ENCODE results near the gene CSRNP3. TPM values are rescaled to one million over a fixed set of nuclear protein-coding genes. Genes with fewer than 3 reads are reported as not detected.

Gene CSRNP3
- total and polyA plus RNA-seq, 10 donors, result 0.30 to 7.4 (median 3.4) TPM

DNA sequence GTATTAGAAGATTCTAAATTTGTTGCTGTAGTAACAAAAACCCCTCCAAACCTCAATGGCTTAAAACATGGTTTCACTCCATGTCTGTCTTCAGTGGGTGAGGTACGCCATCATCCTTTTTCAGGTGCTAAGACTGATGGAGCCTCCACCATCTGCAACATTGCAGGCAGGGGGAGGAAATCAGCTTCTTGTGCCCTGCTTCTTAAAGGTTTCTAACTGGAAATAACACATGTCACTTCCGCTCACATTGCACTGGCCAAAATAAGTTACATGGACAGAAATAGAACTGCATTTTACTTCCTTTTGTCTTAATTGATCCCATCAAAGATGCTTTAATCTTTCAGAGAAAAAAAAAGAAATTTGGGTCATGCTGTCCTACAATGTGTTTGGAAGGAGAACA is 230.4 kb downstream of the CSRNP3 start:
- peak overlapping the region in 3 of 8 donors; percentile 4 to 48 (median 6) for H3K27ac ChIP-seq
- no peak for DNase-seq
- no peak overlapping the region for H3K4me3 ChIP-seq
- intact Hi-C loops (cut with DNase I; ENCODE audit: low total_unique reads), result loop anchor here (10.0 kb wide), 1 partner anchor 295 kb away; no protein-coding TSS in a partner anchor
- WGBS, 5 donors, result 65 to 80% (median 78%) methylated on average over 2 of the region's 2 CpGs
- TF ChIP-seq, protein P1, sequence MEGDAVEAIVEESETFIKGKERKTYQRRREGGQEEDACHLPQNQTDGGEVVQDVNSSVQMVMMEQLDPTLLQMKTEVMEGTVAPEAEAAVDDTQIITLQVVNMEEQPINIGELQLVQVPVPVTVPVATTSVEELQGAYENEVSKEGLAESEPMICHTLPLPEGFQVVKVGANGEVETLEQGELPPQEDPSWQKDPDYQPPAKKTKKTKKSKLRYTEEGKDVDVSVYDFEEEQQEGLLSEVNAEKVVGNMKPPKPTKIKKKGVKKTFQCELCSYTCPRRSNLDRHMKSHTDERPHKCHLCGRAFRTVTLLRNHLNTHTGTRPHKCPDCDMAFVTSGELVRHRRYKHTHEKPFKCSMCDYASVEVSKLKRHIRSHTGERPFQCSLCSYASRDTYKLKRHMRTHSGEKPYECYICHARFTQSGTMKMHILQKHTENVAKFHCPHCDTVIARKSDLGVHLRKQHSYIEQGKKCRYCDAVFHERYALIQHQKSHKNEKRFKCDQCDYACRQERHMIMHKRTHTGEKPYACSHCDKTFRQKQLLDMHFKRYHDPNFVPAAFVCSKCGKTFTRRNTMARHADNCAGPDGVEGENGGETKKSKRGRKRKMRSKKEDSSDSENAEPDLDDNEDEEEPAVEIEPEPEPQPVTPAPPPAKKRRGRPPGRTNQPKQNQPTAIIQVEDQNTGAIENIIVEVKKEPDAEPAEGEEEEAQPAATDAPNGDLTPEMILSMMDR (IDR thresholded peaks at IDR 0.05 in 8 of 11, conservative IDR thresholded peaks at IDR 0.05 in 3 of 11), result no peak
- TF ChIP-seq POLR2AphosphoS5 (IDR thresholded peaks at IDR 0.05), result no peak
- TF ChIP-seq POLR2A (IDR thresholded peaks at IDR 0.05), result no peak
- no peaks in the 10 kb centered on the region for H3K9me3 ChIP-seq
- H3K36me3 ChIP-seq, result no peaks in the 10 kb centered on the region
- H3K4me1 ChIP-seq, result peaks cover 0 to 5% (median 0%) of the 10 kb centered on the region in 6 donors
- no peaks in the 10 kb centered on the region for H3K27me3 ChIP-seq (replicated peaks in 1 of 7)

DNA sequence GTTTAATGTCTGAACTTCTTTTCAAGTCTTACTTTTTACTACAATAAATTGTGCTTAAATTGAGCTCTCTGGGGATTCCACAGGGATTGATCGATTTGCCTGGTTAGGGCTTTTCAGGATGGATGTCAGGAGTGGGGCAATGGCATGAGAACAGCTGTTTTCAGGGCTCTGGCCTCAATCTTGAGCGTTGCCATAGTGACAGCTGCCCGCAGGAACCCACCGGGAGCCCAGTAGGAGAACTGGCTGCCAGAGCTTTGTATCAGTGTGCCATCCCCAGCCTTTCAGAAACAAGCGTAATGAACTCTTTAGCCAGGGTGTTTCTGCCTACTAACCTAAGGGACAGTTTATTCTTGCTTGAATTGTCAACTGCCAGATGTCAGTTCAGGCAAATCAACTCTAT is 231.0 kb downstream of the CSRNP3 start:
- H3K27ac ChIP-seq, result peak overlapping the region in 6 of 8 donors; percentile 4 to 59 (median 45)
- intact Hi-C loops (cut with DNase I; ENCODE audit: low total_unique reads), result no loop called here
- no peaks in the 10 kb centered on the region for H3K27me3 ChIP-seq (replicated peaks in 1 of 7)
- TF ChIP-seq POLR2AphosphoS5 (IDR thresholded peaks at IDR 0.05) (no peak), POLR2A (IDR thresholded peaks at IDR 0.05) (no peak)
- TF ChIP-seq, protein P1 (IDR thresholded peaks at IDR 0.05 in 8 of 11, conservative IDR thresholded peaks at IDR 0.05 in 3 of 11), result no peak
- H3K36me3 ChIP-seq, result no peaks in the 10 kb centered on the region
- peaks cover 0 to 5% (median 0%) of the 10 kb centered on the region in 6 donors for H3K4me1 ChIP-seq
- no peak for DNase-seq
- WGBS, 5 donors, result 77 to 88% (median 79%) methylated on average over 5 of the region's 5 CpGs
- H3K4me3 ChIP-seq, result no peak overlapping the region
- no peaks in the 10 kb centered on the region for H3K9me3 ChIP-seq

DNA sequence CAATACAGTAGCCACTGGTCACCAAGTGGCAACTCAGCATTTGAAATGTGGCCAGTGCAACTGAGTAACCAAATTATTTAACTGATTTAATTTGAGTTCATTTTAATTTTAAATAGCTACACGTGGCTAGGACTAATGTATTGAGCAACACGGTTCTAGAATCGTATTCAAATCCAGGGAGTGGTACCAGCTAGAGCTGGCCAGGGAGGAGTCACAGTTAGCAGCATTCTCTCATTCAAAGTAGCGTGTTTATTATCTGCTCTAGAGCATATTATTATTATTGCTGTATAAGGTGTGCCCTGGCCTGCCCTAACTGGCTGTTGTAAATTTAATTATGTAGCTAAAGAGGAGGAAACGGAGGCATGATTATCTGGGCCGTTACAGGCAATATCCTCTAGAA is 231.6 kb downstream of the CSRNP3 start:
- Histone ChIP-seq H3K36me3 (no peaks in the 10 kb centered on the region), H3K27ac (peak overlapping the region in 1 of 8 donors; percentile 48), H3K4me3 (no peak overlapping the region), H3K9me3 (no peaks in the 10 kb centered on the region), H3K4me1 (peaks cover 0 to 5% (median 0%) of the 10 kb centered on the region in 6 donors), H3K27me3 (replicated peaks in 1 of 7) (no peaks in the 10 kb centered on the region)
- WGBS, 5 donors, result 74 to 82% (median 81%) methylated on average over 6 of the region's 6 CpGs
- intact Hi-C loops (cut with DNase I; ENCODE audit: low total_unique reads), result no loop called here
- TF ChIP-seq, protein P1 (IDR thresholded peaks at IDR 0.05 in 8 of 11, conservative IDR thresholded peaks at IDR 0.05 in 3 of 11), result no peak
- no peak for TF ChIP-seq POLR2AphosphoS5 (IDR thresholded peaks at IDR 0.05)
- no peak for TF ChIP-seq POLR2A (IDR thresholded peaks at IDR 0.05)
- no peak for DNase-seq

DNA sequence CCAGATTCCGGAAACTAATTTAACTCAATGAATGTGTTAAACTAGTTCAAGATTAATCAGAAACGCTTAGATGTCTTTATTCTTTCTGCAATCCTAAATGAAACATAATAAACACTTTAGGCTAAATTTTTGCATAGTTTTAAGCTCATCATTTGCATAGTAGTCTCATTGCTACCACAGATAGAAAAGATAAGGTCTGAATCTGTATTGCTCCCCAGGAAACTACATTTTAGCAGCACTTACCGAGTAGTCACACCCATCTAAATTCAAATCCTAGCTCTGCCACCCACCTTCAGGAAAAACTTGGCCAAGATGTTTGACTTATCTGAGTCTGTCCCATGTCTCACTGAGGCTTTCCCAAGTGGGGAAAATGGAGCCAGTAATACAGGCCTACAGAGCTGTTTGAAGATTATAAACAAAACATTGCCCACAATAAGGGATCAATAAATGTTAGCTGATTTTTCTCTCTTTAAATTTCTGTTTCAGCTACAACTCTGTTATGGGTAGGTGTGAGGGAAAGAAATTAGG is 237.5 kb downstream of the CSRNP3 start:
- Histone ChIP-seq H3K27ac (no peak overlapping the region), H3K4me3 (no peak overlapping the region), H3K4me1 (no peaks in the 10 kb centered on the region), H3K36me3 (no peaks in the 10 kb centered on the region), H3K27me3 (replicated peaks in 1 of 7) (no peaks in the 10 kb centered on the region), H3K9me3 (peaks cover 0 to 12% (median 0%) of the 10 kb centered on the region in 8 donors)
- DNase-seq, result no peak
- 85 to 93% (median 89%) methylated on average over 3 of the region's 3 CpGs for WGBS, 5 donors
- TF ChIP-seq POLR2AphosphoS5 (IDR thresholded peaks at IDR 0.05) (no peak), POLR2A (IDR thresholded peaks at IDR 0.05) (no peak)
- TF ChIP-seq, protein P1 (IDR thresholded peaks at IDR 0.05 in 8 of 11, conservative IDR thresholded peaks at IDR 0.05 in 3 of 11), result no peak
- intact Hi-C loops (cut with DNase I; ENCODE audit: low total_unique reads), result no loop called here

Measured in spleen (tissue), 11 donors.